GM21737 (cell line): ENCODE data around the gene EVI5L.

ENCODE experiments used
- ATAC-seq: cut with Tn5 transposase; IDR thresholded peaks from one replicate; pipeline ENCODE4 v1.9.1; 2021; ENCODE audit warnings: mild to moderate bottlenecking, moderate library complexity; ENCODE audit not compliant: unreplicated experiment

EVI5L gene

GRCh38 chr19:7910321-7911161 is 80.5 kb downstream of the EVI5L start:
- no peak for ATAC-seq

- no peak for ATAC-seq
Observed at GRCh38 chr19:7911508-7912143, 81.6 kb downstream of the EVI5L start.

GRCh38 chr19:7912144-7912696 is 82.2 kb downstream of the EVI5L start:
- no peak for ATAC-seq

GRCh38 chr19:7912697-7913564 is 82.9 kb downstream of the EVI5L start:
- no peak for ATAC-seq

DNA sequence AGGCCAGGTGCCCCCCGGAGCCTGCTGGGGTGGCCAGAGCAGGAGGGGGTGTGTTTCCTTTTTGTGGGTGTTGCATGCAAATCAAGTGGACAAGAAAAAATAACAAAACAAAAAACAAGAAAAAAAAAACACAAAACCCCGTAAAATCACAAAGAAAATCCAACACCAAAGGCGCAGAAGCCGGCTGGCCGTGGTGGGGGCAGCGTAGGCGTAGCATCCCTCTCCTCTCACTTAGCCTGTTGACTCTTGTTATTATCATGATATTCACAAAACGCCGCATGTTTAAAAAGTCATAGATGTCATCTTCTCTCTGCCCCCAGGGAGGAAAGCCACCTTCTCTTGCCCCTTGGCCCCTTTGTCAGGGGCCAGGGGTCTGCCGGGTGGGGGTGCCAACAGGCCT is 83.6 kb downstream of the EVI5L start:
- no peak for ATAC-seq

DNA sequence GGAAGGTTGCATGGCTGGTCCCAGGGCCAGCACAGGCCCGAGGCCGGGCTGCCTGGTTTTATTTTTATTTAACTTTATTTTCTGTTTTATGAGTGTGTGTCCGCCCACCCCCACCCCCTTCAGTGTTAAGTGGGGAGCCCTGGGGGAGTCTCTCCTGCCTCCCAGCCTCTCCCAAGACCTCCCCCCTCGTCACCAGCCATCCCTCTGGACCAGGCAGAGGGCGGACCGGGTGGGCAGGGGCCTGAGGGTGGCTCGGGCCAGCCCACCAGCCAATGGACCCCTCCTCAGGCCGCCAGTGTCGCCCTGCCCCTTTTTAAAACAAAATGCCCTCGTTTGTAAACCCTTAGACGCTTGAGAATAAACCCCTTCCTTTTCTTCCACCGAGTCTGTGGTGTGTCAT is 84.1 kb downstream of the EVI5L start:
- ATAC-seq, result no peak
